HepG2 (cell line): ENCODE measurements around the gene SINHCAF. TPM values are rescaled to one million over a fixed set of nuclear protein-coding genes. Genes with fewer than 3 reads are reported as not detected.
A peak's percentile ranks its signal among the peaks of the same experiment; 100 is the strongest.

ENCODE experiments used
- ERF ChIP-seq: IDR thresholded peaks from 2 replicates; pipeline ENCODE4 v1.6.1; 2018; ENCODE audit warnings: missing biosample characterization, missing genetic modification reagents
- FOSL2 ChIP-seq: sonication (generic); formaldehyde crosslinking; IDR thresholded peaks from 2 replicates; pipeline ENCODE4 v1.4.0; 2020; ENCODE audit warnings: missing genetic modification reagents
- FOXA3 ChIP-seq: IDR thresholded peaks from 2 replicates; pipeline ENCODE4 v1.6.1; 2016; ENCODE audit warnings: missing genetic modification reagents, missing compliant biosample characterization
- FOXM1 ChIP-seq: sonication (generic); formaldehyde crosslinking; IDR thresholded peaks from 2 replicates; pipeline ENCODE4 v1.5.0; 2020; ENCODE audit warnings: missing genetic modification reagents
- GATA4 ChIP-seq: sonication (generic); IDR thresholded peaks from 2 replicates; pipeline ENCODE4 v1.6.1; 2016; ENCODE audit warnings: antibody characterized with exemption, low read depth, borderline replicate concordance
- GTF2F1 ChIP-seq: fragments of 150-350 bp; IDR thresholded peaks from 2 replicates; pipeline ENCODE4 v1.6.1; 2014; ENCODE audit warnings: low read length
- HIVEP1 ChIP-seq: sonication (generic); formaldehyde crosslinking; IDR thresholded peaks from 2 replicates; pipeline ENCODE4 v1.4.0; 2020; ENCODE audit warnings: mild to moderate bottlenecking, missing genetic modification reagents
- HMG20A ChIP-seq: IDR thresholded peaks from 2 replicates; pipeline ENCODE4 v1.6.1; 2016; ENCODE audit warnings: borderline replicate concordance
- HOXA5 ChIP-seq: sonication (generic); formaldehyde crosslinking; IDR thresholded peaks from 2 replicates; pipeline ENCODE4 v1.4.0; 2020; ENCODE audit warnings: missing genetic modification reagents
- KDM5A ChIP-seq: fragments of 200-600 bp; sonication (generic); IDR thresholded peaks from 2 replicates; pipeline ENCODE4 v1.7.0; 2018; ENCODE audit warnings: antibody characterized with exemption, mild to moderate bottlenecking, low read length, borderline replicate concordance
- KLF13 ChIP-seq: sonication (generic); formaldehyde crosslinking; IDR thresholded peaks from 2 replicates; pipeline ENCODE4 v1.4.0; 2020; ENCODE audit warnings: mild to moderate bottlenecking, missing genetic modification reagents
- KLF6 ChIP-seq: IDR thresholded peaks from 2 replicates; pipeline ENCODE4 v1.8.0; 2016; ENCODE audit warnings: missing biosample characterization, missing genetic modification reagents
- MEIS2 ChIP-seq: sonication (generic); formaldehyde crosslinking; IDR thresholded peaks from 2 replicates; pipeline ENCODE4 v1.9.0; 2021; ENCODE audit warnings: mild to moderate bottlenecking, missing genetic modification reagents
- MTA1 ChIP-seq: sonication (generic); formaldehyde crosslinking; IDR thresholded peaks from 2 replicates; pipeline ENCODE4 v1.4.0; 2020; ENCODE audit warnings: missing genetic modification reagents, mild to moderate bottlenecking, borderline replicate concordance
- PATZ1 ChIP-seq: sonication (generic); formaldehyde crosslinking; IDR thresholded peaks from 2 replicates; pipeline ENCODE4 v1.4.0; 2020; ENCODE audit warnings: missing genetic modification reagents
- PAWR ChIP-seq: sonication (generic); formaldehyde crosslinking; IDR thresholded peaks from 2 replicates; pipeline ENCODE4 v1.4.0; 2020; ENCODE audit warnings: missing genetic modification reagents, mild to moderate bottlenecking, borderline replicate concordance
- RCOR2 ChIP-seq: IDR thresholded peaks from 2 replicates; pipeline ENCODE4 v1.6.1; 2016; ENCODE audit warnings: missing biosample characterization, missing genetic modification reagents
- ZBTB39 ChIP-seq: sonication (generic); formaldehyde crosslinking; IDR thresholded peaks from 2 replicates; pipeline ENCODE4 v1.5.0; 2020; ENCODE audit warnings: missing genetic modification reagents
- ZFP82 ChIP-seq: sonication (generic); formaldehyde crosslinking; IDR thresholded peaks from 2 replicates; pipeline ENCODE4 v1.5.1; 2020; ENCODE audit warnings: mild to moderate bottlenecking, missing genetic modification reagents, borderline replicate concordance
- ZIK1 ChIP-seq: sonication (generic); formaldehyde crosslinking; IDR thresholded peaks from 2 replicates; pipeline ENCODE4 v1.5.0; 2020; ENCODE audit warnings: mild to moderate bottlenecking, low read depth, missing genetic modification reagents, borderline replicate concordance
- ZMAT3 ChIP-seq: sonication (generic); formaldehyde crosslinking; conservative IDR thresholded peaks from 2 replicates; pipeline ENCODE4 v1.7.0; 2021; ENCODE audit warnings: missing genetic modification reagents
- ZMYM4 ChIP-seq: sonication (generic); formaldehyde crosslinking; IDR thresholded peaks from 2 replicates; pipeline ENCODE4 v1.8.1; 2023; ENCODE audit warnings: mild to moderate bottlenecking, missing genetic modification reagents
- ZNF121 ChIP-seq: sonication (generic); formaldehyde crosslinking; IDR thresholded peaks from 2 replicates; pipeline ENCODE4 v1.5.0; 2020; ENCODE audit warnings: mild to moderate bottlenecking, missing genetic modification reagents
- ZNF343 ChIP-seq: sonication (generic); formaldehyde crosslinking; IDR thresholded peaks from 2 replicates; pipeline ENCODE4 v1.4.0; 2020; ENCODE audit warnings: mild to moderate bottlenecking, missing genetic modification reagents
- ZNF383 ChIP-seq: sonication (generic); formaldehyde crosslinking; IDR thresholded peaks from 2 replicates; pipeline ENCODE4 v1.4.0; 2020; ENCODE audit warnings: missing genetic modification reagents, mild to moderate bottlenecking, borderline replicate concordance
- ZNF598 ChIP-seq: sonication (generic); formaldehyde crosslinking; IDR thresholded peaks from 2 replicates; pipeline ENCODE4 v1.5.1; 2020; ENCODE audit warnings: mild to moderate bottlenecking, missing genetic modification reagents, borderline replicate concordance
- ZNF740 ChIP-seq: sonication (generic); formaldehyde crosslinking; IDR thresholded peaks from 2 replicates; pipeline ENCODE4 v1.4.0; 2020; ENCODE audit warnings: missing genetic modification reagents
- ZNF772 ChIP-seq: sonication (generic); formaldehyde crosslinking; IDR thresholded peaks from 2 replicates; pipeline ENCODE4 v1.5.0; 2020; ENCODE audit warnings: mild to moderate bottlenecking, missing genetic modification reagents
- polyA plus RNA-seq, 8 experiments: library from polyadenylated mRNA; depleted of rRNA in 3 of 8; stranded (reverse) in 7 of 8; unstranded in 1 of 8; fragments of >200 nt; fragmentation: Illumina TruSeq in 4 of 8; extraction: Trizol in 4 of 8; gene quantifications; 2 replicates each; pipeline versions ENCODE4 v1.2.1 to v1.2.3, GENCODE V29; 2011 to 2016; ENCODE audit warnings: low read depth in 4 of 8, missing spikeins in 1 of 8, mixed read lengths in 1 of 8; ENCODE audit not compliant: insufficient read depth in 1 of 8
- total RNA-seq, 5 experiments: library from RNA; depleted of rRNA; stranded (reverse); fragments of >200 nt; fragmentation: Illumina TruSeq; extraction: Trizol; gene quantifications; 2 replicates each; pipeline ENCODE4 v1.2.3, GENCODE V29; 2016; ENCODE audit warnings: low read depth in 1 of 5

The SINHCAF gene
- total and polyA plus RNA-seq, 2 of the 13 experiments (the other 11 are each of a cell fraction or from before 2014, with no cell fraction given): 54.6 to 97.8 TPM

- no peak for TF ChIP-seq ZNF343
- no peak for TF ChIP-seq ZFP82 (CRISPR knock-in tag)
- TF ChIP-seq HIVEP1 (CRISPR knock-in tag): 0 out of 2 replicates have a peak, but pooled peaks have one; percentile 54
- TF ChIP-seq ZNF772 (CRISPR knock-in tag): no peak
- TF ChIP-seq ZBTB39: peak; percentile 51; the same call in 1 of the 2 replicates
- TF ChIP-seq HOXA5 (CRISPR knock-in tag): no peak
- TF ChIP-seq ZNF121 (CRISPR knock-in tag): 0 out of 2 replicates have a peak, but pooled peaks have one; percentile 12
- no peak for TF ChIP-seq KLF13 (CRISPR knock-in tag)
- 0 out of 2 replicates have a peak, but pooled peaks have one; percentile 40 for TF ChIP-seq ZIK1 (CRISPR knock-in tag)
- TF ChIP-seq MTA1 (CRISPR knock-in tag): no peak
- peak; percentile 34; the same call in 1 of the 2 replicates for TF ChIP-seq FOSL2 (CRISPR knock-in tag)
- TF ChIP-seq KDM5A: no peak
- no peak for TF ChIP-seq GTF2F1
- TF ChIP-seq KLF6 (CRISPR knock-in tag): no peak
- no peak for TF ChIP-seq RCOR2
- TF ChIP-seq PAWR (CRISPR knock-in tag): no peak
- no peak; the same call in 1 of the 2 replicates for TF ChIP-seq ERF (CRISPR knock-in tag)
- no peak for TF ChIP-seq MEIS2
- peak; percentile 58; the same call in 1 of the 2 replicates for TF ChIP-seq PATZ1 (CRISPR knock-in tag)
- no peak for TF ChIP-seq FOXM1 (CRISPR knock-in tag)
- TF ChIP-seq FOXA3 (CRISPR knock-in tag): no peak
- TF ChIP-seq ZNF740: no peak
- no peak for TF ChIP-seq ZNF383 (CRISPR knock-in tag)
- peak; percentile 66; the same call in 1 of the 2 replicates for TF ChIP-seq ZNF598 (CRISPR knock-in tag)
- TF ChIP-seq ZMYM4 (CRISPR knock-in tag): 0 out of 2 replicates have a peak, but pooled peaks have one; percentile 14
- no peak for TF ChIP-seq HMG20A (CRISPR knock-in tag)
- no peak for TF ChIP-seq GATA4
- no peak for TF ChIP-seq ZMAT3
Observed at GRCh38 chr12:31362115-31362758, 36.3 kb upstream of the SINHCAF start (continued).
